Stimulated activated CD8-positive, alpha-beta memory T cell treated with anti-CD3 and anti-CD28 coated beads, Interleukin-15, amount 100 ng/mL, for 24 hours (primary cell): ENCODE measurements around the gene DAZL.

Experiments used
- DNase-seq: peaks from one replicate; pipeline ENCODE4 v3.0.0-alpha.2; 2020; ENCODE audit warnings: low read depth

The DAZL gene

GRCh38 chr3:16543242-16543864 is 61.9 kb downstream of the DAZL start:
- no peak for DNase-seq

GRCh38 chr3:16538507-16538906 is 66.7 kb downstream of the DAZL start:
- DNase-seq, result no peak

- no peak for DNase-seq
Observed at GRCh38 chr3:16536996-16537395, 68.2 kb downstream of the DAZL start.
